GM12878 (cell line): ENCODE measurements around the gene FBXW7.

Experiments
- BACH1 ChIP-seq: fragments of 450-650 bp; IDR thresholded peaks from 2 replicates; pipeline ENCODE4 v1.6.1; 2017; ENCODE audit warnings: mild to moderate bottlenecking, borderline replicate concordance
- CTCF ChIP-seq, 3 experiments: IDR thresholded peaks in 2 of 3; conservative IDR thresholded peaks in 1 of 3; 2 replicates each; pipeline ENCODE4 v1.5.1; 2011; ENCODE audit warnings: low read depth in 3 of 3, low read length in 3 of 3, mild to moderate bottlenecking in 3 of 3, control low read depth in 2 of 3, moderate library complexity in 2 of 3, inconsistent platforms in 1 of 3, mixed read lengths in 1 of 3; ENCODE audit not compliant: control insufficient read depth in 2 of 3, insufficient read depth in 1 of 3; ENCODE audit errors: extremely low read depth in 1 of 3
- EP300 ChIP-seq, 2 experiments: fragments of 150-350 bp in 1 of 2; IDR thresholded peaks; 2 replicates each; pipeline ENCODE4 v1.6.1; 2011 to 2012; ENCODE audit warnings: low read depth in 2 of 2, low read length in 2 of 2, borderline replicate concordance in 1 of 2, improper control_type of control experiment in 1 of 2, inconsistent platforms in 1 of 2; ENCODE audit not compliant: control insufficient read depth in 1 of 2
- ETV6 ChIP-seq, 2 experiments: fragments of 450-650 bp in 1 of 2; IDR thresholded peaks in 1 of 2; conservative IDR thresholded peaks in 1 of 2; 2 replicates each; pipeline ENCODE4 v1.6.1; 2014; ENCODE audit warnings: antibody characterized with exemption in 1 of 2, borderline replicate concordance in 1 of 2, low read depth in 1 of 2, mild to moderate bottlenecking in 1 of 2, moderate library complexity in 1 of 2
- POLR2A ChIP-seq: IDR thresholded peaks from 2 replicates; pipeline ENCODE4 v1.6.1; 2011; ENCODE audit warnings: low read depth, mild to moderate bottlenecking, low read length
- RAD21 ChIP-seq: IDR thresholded peaks from 2 replicates; pipeline ENCODE4 v1.6.1; 2011; ENCODE audit warnings: mild to moderate bottlenecking, low read depth, low read length, moderate library complexity; ENCODE audit not compliant: insufficient read depth
- SUZ12 ChIP-seq: fragments of 200-600 bp; sonication (generic); IDR thresholded peaks from one replicate; pipeline ENCODE4 v1.6.1; 2018; ENCODE audit warnings: antibody characterized with exemption, mild to moderate bottlenecking; ENCODE audit not compliant: unreplicated experiment
- USF1 ChIP-seq: IDR thresholded peaks from 2 replicates; pipeline ENCODE4 v1.6.1; 2011; ENCODE audit warnings: borderline replicate concordance, low read depth, mild to moderate bottlenecking, moderate library complexity, mixed read lengths, low read length; ENCODE audit not compliant: insufficient read depth; ENCODE audit errors: extremely low read length
- TF ChIP-seq, protein P1 (sequence below): fragments of 450-650 bp; formaldehyde crosslinking; IDR thresholded peaks from 2 replicates; pipeline ENCODE4 v1.5.0; 2022; ENCODE audit warnings: mild to moderate bottlenecking, missing genetic modification characterization

DNA sequence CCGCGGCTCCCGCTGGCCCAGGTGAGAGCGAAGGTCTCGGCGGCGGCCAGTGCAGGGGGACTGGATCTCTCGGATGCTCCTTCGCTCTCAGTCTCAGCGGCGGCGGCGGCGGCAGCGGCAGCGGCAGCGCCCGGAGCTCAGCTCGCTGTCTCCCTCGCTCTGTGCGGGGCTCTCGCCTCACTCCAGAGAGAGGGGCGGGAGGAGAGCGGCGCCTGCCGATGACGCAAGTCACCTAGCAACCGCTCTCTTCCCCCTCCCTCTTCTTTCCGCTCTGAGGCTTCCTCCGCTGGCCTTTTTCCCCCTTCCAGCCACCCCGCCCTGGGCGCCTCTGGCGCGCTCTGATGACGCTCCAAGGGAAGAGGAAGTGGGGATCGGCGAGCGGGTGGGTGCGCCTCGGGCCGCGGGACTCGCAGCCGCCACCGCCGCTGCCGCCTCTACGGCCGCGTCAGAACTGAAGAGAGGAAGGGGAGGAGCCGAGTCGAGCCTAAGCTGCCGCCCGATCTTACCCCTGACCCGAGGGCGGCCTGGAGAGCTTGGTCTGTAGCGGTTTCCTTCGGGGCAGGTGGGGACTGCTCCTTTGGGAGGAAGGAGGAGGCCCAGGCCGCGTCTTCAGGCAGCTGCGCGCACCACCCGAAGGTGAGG, at the start of gene FBXW7:
- peak in 1 of 2 experiments; percentile 88; a peak in 2 of 4 replicates for TF ChIP-seq ETV6 (conservative IDR thresholded peaks at IDR 0.05 in 1 of 2, IDR thresholded peaks at IDR 0.05 in 1 of 2; ENCODE audit: borderline replicate concordance in 1 of 2, low read depth in 1 of 2)
- no peak for TF ChIP-seq CTCF (IDR thresholded peaks at IDR 0.05 in 2 of 3, conservative IDR thresholded peaks at IDR 0.05 in 1 of 3; ENCODE audit: control insufficient read depth in 2 of 3, extremely low read depth in 1 of 3, insufficient read depth in 1 of 3, low read depth in 3 of 3, low read length in 3 of 3)
- peak; percentile 90 for TF ChIP-seq POLR2A
- TF ChIP-seq BACH1 = peak; percentile 60
- TF ChIP-seq RAD21 = no peak
- TF ChIP-seq USF1 = no peak
- TF ChIP-seq, protein P1, sequence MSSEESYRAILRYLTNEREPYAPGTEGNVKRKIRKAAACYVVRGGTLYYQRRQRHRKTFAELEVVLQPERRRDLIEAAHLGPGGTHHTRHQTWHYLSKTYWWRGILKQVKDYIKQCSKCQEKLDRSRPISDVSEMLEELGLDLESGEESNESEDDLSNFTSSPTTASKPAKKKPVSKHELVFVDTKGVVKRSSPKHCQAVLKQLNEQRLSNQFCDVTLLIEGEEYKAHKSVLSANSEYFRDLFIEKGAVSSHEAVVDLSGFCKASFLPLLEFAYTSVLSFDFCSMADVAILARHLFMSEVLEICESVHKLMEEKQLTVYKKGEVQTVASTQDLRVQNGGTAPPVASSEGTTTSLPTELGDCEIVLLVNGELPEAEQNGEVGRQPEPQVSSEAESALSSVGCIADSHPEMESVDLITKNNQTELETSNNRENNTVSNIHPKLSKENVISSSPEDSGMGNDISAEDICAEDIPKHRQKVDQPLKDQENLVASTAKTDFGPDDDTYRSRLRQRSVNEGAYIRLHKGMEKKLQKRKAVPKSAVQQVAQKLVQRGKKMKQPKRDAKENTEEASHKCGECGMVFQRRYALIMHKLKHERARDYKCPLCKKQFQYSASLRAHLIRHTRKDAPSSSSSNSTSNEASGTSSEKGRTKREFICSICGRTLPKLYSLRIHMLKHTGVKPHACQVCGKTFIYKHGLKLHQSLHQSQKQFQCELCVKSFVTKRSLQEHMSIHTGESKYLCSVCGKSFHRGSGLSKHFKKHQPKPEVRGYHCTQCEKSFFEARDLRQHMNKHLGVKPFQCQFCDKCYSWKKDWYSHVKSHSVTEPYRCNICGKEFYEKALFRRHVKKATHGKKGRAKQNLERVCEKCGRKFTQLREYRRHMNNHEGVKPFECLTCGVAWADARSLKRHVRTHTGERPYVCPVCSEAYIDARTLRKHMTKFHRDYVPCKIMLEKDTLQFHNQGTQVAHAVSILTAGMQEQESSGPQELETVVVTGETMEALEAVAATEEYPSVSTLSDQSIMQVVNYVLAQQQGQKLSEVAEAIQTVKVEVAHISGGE (CRISPR knock-in tag) = no peak
- peak in 1 of 2 experiments; percentile 75; a peak in 3 of 4 replicates for TF ChIP-seq EP300 (IDR thresholded peaks at IDR 0.05; ENCODE audit: borderline replicate concordance in 1 of 2, control insufficient read depth in 1 of 2, low read depth in 2 of 2, low read length in 2 of 2)
- TF ChIP-seq SUZ12 = no peak
